Limb (tissue), 2 donors: Measurements from ENCODE around the gene COX7A2.

Source experiments
- DNase-seq, 2 donors: peaks; one replicate each; pipeline ENCODE4 v3.0.0-alpha.2; 2016; ENCODE audit errors: extremely low spot score in 2 of 2

The COX7A2 gene

GRCh38 chr6:75220357-75220756 lies 23.2 kb downstream of the COX7A2 start:
- DNase-seq: no peak

- DNase-seq: no peak
These were observed 24.3 kb downstream of the COX7A2 start for GRCh38 chr6:75219263-75219662.

GRCh38 chr6:75217193-75217592 lies 26.4 kb downstream of the COX7A2 start:
- no peak for DNase-seq

GRCh38 chr6:75215291-75215690 lies 28.3 kb downstream of the COX7A2 start:
- DNase-seq: no peak

- no peak for DNase-seq
These were observed 29.9 kb downstream of the COX7A2 start for GRCh38 chr6:75213732-75214131.

GRCh38 chr6:75213112-75213511 lies 30.5 kb downstream of the COX7A2 start:
- DNase-seq: no peak

GRCh38 chr6:75211920-75212590 lies 31.5 kb downstream of the COX7A2 start:
- DNase-seq: no peak

GRCh38 chr6:75210885-75211739 lies 32.5 kb downstream of the COX7A2 start:
- peak in 1 of 2 donors; percentile 81 for DNase-seq

- no peak for DNase-seq
These were observed 34.3 kb downstream of the COX7A2 start for GRCh38 chr6:75209184-75209723.

GRCh38 chr6:75208298-75209183 lies 35.1 kb downstream of the COX7A2 start:
- peak; percentile 88 to 91 for DNase-seq

GRCh38 chr6:75206576-75207342 lies 36.8 kb downstream of the COX7A2 start:
- peak; percentile 35 to 71 for DNase-seq

- peak; percentile 92 to 94 for DNase-seq
These were observed 37.6 kb downstream of the COX7A2 start, which contains the start of gene COL12A1 for GRCh38 chr6:75205776-75206575. TSS of gene COL12A1 (minus strand) at chr6:75206053. CDS start at chr6:75202792, 3,261 bp downstream.

GRCh38 chr6:75204959-75205775 lies 38.4 kb downstream of the COX7A2 start:
- peak in 1 of 2 donors; percentile 76 for DNase-seq

- DNase-seq: peak; percentile 87 to 93
These were observed 39.2 kb downstream of the COX7A2 start for GRCh38 chr6:75204217-75204958.

- DNase-seq: peak; percentile 38 to 39
These were observed 39.9 kb downstream of the COX7A2 start for GRCh38 chr6:75203721-75204120.

- DNase-seq: peak in 1 of 2 donors; percentile 53
These were observed 40.9 kb downstream of the COX7A2 start for GRCh38 chr6:75202676-75203131.

GRCh38 chr6:75201901-75202672 lies 41.5 kb downstream of the COX7A2 start:
- peak in 1 of 2 donors; percentile 70 for DNase-seq
